Measurements from ENCODE around the gene NFE2L1.

NFE2L1 gene

DNA sequence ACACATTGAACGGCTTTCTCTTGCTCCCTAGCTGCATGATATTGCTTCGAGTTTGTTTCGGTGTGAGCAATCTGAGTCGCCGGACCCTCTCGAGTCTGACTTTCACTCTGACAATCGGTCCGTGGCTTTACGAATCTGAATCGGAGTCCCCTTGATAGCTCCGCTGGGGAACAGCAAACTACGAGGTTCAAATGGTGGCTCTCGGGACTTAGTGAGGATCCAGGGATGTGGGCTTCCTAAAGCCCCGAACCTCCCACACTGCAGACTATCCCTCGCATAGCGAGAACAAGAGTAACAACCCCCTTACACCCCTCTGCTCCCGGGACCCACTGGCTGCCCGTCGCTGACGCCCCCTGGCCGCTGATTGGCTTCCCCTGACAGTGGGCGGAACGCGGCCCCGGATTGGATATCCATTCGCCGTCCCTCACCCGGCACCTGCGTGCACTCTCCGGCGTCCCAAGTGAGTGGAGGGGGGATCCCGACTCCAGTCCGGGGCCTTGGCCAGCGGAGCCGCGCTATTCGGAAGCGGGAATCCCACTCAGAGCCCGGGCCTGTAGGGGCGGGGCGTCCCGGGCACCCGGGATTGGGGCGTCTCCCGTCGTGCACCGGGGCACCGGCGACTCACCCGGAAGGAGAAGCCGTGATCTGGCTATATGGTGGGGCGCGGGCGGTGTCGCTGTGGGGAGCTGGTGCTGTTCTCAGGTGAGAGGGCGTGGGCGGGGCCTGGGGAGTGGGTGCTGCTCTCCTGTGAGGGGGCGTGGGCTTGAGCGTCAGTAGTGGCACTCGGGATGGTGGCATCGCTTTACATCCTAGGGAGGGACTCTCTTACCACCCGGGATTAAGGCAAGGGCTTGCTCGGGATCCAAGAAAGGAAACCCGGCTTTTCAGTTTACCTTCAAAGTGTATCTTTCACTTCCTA lies 59.2 kb downstream of the NFE2L1 start, which contains the start of gene SNX11:
Gene SNX11, plus strand, starts transcription at position 630 of the 919 bp plus-strand sequence. CDS start 4,278 bp downstream, outside the sequence.
- DNase-seq (ENCODE audit: low read depth in 2 of 2, low spot score in 1 of 2) = peak; percentile 89 to 91

DNA sequence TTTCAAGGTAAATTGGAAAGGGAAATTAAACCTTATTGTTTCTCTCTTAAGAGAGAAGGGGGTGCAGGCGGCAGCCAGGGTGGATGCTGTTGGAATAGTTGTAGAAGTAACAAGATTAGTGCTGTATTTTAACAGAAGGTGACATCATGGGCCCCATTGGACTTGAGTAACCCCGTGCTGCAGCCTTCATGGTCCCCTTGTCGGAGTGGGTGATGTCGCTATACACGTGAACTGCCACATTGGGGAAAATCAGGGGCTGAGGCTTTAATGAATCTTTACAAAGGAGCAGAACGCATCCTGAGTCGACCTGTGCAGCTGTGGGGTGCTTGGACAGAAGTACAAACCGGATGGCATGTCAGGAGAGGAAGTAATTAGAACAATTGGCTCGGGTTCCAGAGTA lies 62.6 kb downstream of the NFE2L1 start:
- DNase-seq (ENCODE audit: low read depth in 2 of 2, low spot score in 1 of 2) = no peak

Data from stimulated activated CD8-positive, alpha-beta memory T cell treated with anti-CD3 and anti-CD28 coated beads, Interleukin-4, amount 100 ng/mL, for 4 hours (primary cell).